Activated CD4-positive, alpha-beta T cell treated with anti-CD3 and anti-CD28 coated beads, Interleukin-2, amount 50 U/mL, for 16 hours (primary cell): ENCODE results near the gene DUSP7.

Experiments
- DNase-seq: peaks from one replicate; pipeline ENCODE4 v3.0.0-alpha.2; 2020

The DUSP7 gene

GRCh38 chr3:52004906-52005395 lies 51.4 kb downstream of the DUSP7 start:
- DNase-seq: no peak

- DNase-seq: no peak
Measured at GRCh38 chr3:52004163-52004787, 52.1 kb downstream of the DUSP7 start.

GRCh38 chr3:52002748-52003147 lies 53.6 kb downstream of the DUSP7 start:
- DNase-seq: no peak

GRCh38 chr3:52001443-52001974 lies 54.9 kb downstream of the DUSP7 start:
- DNase-seq: peak; percentile 80

- DNase-seq: no peak
Measured at GRCh38 chr3:51999846-52000245, 56.5 kb downstream of the DUSP7 start.
